OCI-M2 (cell line): Measurements from ENCODE around the gene XPR1.
"Not testable (repeated sequence)": the region's sequence is repeated elsewhere in the genome, so short reads cannot be mapped to it uniquely, and the experiment has no call there.

Source experiments
- DNase-seq: peaks from one replicate; lab custom pipeline; 2025; ENCODE audit not compliant: unreplicated experiment; lab: John Stamatoyannopoulos, UW

The XPR1 gene

DNA sequence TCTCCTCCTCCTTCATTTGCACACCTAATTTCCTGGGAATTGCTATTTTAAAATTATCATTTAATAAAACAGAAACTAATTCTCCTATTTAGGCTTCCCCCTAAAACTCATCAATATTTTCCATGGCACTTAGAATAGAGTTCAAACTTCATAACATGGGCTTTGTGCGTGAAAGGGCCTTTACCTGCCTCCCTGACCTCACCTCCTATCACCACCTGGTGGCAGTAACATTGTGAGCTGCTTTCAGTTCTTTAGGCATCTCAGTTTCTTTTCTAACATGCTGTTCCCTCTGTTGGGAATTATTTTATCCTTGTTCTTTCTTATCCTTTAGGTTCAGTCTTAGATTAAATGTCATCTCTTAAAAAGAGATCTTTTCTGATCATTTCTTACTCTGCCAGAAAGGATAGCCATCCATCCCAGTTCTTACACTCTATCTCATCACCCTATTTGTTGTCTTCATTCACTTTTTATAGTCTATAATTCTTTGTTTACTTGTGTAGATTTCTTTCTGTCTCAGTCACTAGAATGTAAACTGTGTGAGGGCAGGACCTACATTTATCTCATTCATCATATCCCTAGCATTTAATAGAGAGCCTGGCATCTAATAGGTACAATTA is 147.1 kb downstream of the XPR1 start:
- DNase-seq: no peak

DNA sequence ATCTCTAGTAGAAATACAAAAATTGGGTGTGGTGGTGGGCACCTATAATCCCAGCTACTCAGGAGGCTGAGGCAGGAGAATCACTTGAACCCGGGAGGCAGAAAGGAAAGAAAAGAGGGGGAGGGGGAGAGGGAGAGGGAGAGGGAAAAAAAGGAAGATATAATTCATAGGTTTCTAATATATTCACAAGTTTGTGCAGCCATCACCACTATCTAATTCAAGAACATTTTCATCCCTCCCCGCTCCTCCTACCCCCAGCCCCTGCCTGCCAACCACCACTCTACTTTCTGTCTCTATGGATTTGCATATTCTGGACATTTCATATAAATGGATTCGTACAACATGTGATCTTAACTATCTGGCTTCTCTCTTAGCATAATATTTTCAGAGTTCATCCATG is 147.8 kb downstream of the XPR1 start:
- DNase-seq: no peak

GRCh38 chr1:180781718-180782117 is 149.9 kb downstream of the XPR1 start:
- no peak for DNase-seq

- no peak for DNase-seq
Measured at GRCh38 chr1:180785291-180785690, 153.5 kb downstream of the XPR1 start.

- DNase-seq: no peak
Measured at GRCh38 chr1:180785887-180786286, 154.1 kb downstream of the XPR1 start.

- DNase-seq: no peak
Measured at GRCh38 chr1:180786624-180787023, 154.8 kb downstream of the XPR1 start.

DNA sequence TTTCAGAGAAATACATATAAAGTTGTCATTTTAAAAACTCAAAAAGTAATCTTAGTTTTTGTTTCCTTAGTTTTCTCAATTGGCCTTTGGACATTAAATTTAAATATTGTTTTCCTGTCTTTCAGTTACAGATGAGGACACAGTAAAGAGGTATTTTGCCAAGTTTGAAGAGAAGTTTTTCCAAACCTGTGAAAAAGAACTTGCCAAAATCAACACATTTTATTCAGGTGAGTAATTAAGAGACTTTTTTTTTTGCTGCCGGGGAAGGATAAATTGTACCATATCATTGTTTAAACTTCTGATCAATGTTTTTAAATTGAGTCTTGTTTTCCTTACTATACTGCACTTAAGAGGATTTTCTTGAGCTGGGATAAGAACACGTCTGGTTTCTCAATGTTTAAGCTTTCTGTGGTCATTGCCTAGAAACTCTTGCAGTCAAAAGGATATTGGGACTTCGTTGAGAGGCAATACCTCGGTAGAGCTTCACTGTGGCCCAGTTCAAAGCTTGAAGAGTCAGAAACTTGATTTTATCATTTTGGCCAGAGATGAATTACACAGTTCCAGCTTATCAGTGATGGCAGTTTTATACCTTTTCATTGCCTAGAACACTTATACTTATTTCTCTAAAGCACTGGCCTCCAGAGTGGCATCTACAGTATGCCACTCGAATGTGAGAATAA is 155.9 kb downstream of the XPR1 start:
- DNase-seq: no peak

- no peak for DNase-seq
Measured at GRCh38 chr1:180789460-180789859, 157.6 kb downstream of the XPR1 start.

GRCh38 chr1:180791152-180791551 is 159.3 kb downstream of the XPR1 start:
- not testable (repeated sequence) for DNase-seq

GRCh38 chr1:180791806-180792205 is 160.0 kb downstream of the XPR1 start:
- DNase-seq: no peak

GRCh38 chr1:180793451-180793850 is 161.6 kb downstream of the XPR1 start:
- DNase-seq: no peak

DNA sequence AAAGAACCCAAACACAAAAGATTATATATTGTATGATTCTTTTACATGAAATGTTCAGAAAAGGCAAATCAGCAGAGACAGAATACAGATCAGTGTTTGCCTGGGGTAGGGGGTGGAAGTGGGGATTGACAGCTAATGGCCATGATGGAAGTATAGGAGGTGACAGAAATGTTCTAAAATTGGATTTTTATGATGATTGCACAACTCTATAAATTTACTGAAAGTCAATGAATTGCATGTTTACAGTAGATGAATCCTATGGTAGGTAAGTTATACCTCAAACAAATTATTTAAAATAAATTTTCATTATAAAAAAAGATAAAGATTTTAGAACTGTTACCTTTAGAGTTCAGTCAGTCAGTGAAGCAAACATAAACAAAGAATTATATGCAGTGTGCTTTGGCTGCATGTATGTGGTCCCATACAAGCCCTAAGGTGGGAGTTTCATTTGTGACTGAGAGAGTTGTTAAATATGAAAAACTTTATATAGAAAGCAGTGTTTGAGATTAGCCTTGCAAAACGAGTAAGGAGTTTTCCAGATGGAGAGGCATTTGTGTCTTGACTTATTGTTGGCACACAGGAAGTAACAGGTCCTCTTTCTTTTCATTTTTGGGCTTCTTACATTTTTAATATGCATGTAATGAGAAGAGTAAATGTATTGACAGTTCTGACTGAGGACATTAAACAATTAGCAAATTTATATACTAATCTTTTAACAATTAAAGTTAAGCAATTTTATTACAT is 165.2 kb downstream of the XPR1 start:
- DNase-seq: no peak

DNA sequence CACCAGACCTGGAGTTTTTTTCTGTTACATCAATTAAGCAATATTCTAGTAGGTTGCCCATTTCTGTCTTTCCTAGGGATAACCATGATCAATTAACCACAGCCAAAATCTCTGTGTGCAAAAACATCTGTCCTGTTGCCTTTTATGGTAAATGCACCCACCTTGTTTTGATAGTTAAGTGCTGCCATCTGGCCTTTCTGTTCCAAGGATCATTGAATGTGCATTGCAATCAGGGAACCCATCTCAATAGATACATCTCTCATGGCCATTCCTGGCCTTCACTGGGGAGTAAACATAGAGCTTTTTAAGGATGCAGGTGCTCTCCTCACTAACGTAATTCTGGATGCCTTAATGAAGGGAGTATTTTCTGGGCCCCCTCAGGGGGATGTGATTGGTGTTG is 169.1 kb downstream of the XPR1 start:
- no peak for DNase-seq

DNA sequence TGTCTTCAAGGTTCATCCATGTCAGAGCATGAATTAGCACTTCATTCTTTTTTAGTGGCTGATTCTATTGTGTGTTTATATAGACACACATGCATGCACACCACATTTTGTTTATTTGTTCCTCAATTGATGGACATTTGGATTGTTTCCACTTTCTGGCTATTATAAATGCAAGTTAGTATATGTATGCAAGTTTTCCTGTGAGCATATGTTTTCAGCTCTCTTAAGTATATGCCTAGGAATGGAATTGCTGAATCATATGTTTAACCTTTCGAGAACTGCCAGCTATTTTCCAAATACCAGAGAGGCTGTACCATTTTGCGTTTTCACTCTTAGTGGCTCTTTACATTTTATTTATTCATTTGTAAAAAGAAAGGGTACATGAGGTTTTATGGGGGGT is 171.0 kb downstream of the XPR1 start:
- DNase-seq: no peak

DNA sequence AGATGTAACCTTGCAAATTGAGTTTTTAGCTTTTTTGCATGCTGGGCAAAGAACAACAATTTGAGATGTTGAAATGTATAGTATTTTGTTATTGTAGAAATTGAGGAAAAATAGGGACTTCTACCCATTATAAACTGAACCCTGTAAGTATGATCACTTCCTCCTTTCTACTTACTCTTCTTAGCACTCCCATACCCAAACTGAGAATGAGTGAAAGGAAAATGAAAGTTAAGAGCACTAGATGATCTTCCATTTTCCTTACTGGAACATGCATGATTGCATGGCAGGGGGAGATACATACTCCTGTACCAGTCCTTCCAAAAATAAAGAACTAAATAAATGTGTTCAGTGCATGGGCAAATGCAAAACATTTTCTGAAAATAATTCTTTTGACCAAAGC is 173.5 kb downstream of the XPR1 start:
- DNase-seq: no peak

DNA sequence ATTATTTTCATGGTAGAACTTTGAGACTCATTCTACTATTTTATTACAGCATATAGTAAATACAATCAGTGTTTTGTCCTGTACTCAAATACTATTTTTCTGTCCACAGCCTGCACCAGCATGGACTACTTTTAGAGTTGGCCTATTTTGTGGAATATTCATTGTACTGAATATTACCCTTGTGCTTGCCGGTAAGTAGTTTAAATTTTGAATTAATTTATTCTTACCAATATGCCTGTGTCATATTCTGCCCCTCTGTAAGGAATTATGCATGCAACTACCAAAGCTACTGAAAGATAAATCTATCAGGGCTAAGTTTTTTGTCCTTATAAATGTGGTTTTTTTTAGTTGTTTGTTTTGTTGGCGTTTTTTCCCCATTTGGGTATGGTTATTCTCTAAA is 179.5 kb downstream of the XPR1 start:
- DNase-seq: no peak

DNA sequence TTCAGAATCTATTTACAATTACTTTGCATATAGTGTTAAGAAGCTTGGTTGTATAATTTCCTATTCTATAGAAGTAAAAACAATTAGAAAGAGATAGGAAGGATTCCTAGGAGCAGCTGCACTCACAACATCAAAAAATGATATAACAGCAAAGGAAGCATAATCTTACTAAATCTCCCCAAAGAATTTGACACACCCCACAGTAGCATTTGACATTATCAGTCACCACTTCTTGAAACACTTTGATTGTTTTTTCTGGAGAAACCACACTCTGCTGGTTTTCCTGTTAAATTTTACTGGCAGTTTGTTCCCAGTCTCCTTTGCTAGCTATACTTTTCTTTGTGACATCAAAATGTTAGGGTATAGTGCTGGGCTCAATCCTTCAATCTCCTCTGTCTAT is 180.1 kb downstream of the XPR1 start:
- DNase-seq: no peak

GRCh38 chr1:180814258-180814657 is 182.4 kb downstream of the XPR1 start:
- DNase-seq: no peak

DNA sequence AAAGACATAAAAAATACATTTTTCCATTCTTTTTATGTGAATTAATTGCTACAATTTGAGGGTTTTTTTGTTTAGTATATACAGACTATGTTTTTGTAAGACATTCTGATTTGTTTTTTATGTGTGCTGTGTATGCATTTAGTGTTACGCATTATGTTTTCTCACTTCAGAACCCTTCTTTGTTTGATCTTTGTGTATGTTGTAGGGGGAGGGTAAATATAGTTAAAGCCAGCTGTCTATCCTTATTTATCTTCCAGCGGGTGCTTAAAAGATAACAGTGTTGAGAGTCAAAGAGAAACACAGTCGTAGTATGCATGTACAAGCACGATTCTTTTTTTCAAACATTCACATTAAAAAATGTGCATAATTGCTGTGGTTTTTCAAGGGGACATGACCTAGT is 183.4 kb downstream of the XPR1 start:
- DNase-seq: no peak

DNA sequence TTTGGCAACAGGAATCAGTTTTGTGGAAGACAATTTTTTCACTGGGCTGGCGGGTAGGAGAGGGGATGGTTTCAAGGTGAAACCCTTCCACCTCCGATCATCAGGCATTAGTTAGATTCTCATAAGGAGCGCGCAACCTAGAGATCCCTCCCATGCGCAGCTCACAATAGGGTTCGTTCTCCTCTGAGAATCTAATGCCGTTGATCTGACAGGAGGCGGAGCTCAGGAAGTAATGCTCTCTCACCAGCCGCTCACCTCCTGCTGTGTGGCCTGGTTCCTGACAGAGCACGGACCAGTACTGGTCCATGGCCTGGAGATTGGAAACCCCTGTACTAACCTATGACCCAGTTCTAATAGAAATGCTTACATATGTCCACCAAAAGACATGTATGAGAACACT is 184.3 kb downstream of the XPR1 start:
- no peak for DNase-seq

DNA sequence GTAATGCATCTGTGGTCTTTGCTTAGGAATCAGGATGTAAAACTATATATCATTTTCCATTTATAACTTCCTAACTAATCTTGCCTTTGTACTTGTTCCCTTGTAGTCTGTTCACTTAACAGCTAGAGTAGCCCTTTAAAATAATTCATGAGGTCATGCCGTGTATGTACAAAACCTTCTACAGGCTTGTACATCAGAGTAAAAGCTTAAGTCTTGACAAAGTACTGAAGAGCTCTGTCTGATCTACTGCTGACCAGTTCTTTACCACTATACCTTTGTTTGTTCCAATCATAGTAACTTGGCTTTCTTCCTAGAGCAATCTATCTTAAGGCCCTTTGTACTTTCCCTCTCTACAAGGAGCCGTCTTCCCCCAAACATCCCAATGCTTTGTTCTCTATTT is 190.1 kb downstream of the XPR1 start:
- no peak for DNase-seq

GRCh38 chr1:180831507-180831906 is 199.7 kb downstream of the XPR1 start:
- DNase-seq: not testable (repeated sequence)
